HG03469 (cell line): Measurements from ENCODE around the gene FRG2C.
"Not testable (repeated sequence)": the region's sequence is repeated elsewhere in the genome, so short reads cannot be mapped to it uniquely, and the experiment has no call there.

Experiments used
- ATAC-seq: cut with Tn5 transposase; IDR thresholded peaks from one replicate; pipeline ENCODE4 v1.9.1; 2021; ENCODE audit warnings: mild to moderate bottlenecking, moderate library complexity, moderate number of reproducible peaks; ENCODE audit not compliant: unreplicated experiment

The FRG2C gene

DNA sequence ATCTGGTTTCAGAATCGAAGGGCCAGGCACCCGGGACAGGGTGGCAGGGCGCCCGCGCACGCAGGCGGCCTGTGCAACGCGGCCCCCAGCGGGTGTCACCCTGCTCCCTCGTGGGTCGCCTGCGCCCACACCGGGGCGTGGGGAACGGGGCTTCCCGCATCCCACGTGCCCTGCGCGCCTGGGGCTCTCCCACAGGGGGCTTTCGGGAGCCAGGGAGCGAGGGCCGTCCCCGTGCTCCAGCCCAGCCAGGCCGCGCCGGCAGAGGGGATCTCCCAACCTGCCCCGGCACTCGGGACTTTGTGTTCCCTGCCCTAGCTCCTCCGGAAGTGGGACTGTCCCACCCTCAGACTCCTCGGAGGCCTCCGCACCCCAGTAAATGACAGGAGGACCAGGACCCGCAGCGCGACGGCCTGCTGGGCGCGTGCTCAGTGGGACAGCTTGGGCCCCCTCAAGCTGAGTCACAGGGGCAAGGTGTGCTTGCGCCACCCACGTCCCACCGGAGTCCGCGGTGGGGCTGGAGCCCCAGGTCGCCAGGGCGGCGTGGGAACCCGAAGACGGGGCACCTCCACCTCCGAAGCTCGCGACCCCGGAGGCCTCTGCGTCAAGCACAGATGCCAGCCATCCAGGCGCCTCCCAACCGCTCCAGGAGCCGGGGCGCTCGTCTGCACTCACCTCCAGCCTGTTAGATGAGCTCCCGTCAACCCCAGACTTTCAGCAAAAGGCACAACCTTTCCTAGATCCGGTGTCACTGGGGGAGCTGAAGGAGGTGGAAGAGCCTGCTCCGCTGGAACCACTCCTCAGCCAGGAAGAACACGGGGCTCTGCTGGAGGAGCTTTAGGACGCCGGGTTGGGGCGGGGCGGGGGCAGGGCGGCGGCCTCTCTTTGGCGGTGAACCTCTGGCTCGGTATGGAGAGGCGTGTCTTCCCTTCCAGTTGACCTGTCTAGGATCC, 5.5 kb downstream of the FRG2C start:
- not testable (repeated sequence) for ATAC-seq

DNA sequence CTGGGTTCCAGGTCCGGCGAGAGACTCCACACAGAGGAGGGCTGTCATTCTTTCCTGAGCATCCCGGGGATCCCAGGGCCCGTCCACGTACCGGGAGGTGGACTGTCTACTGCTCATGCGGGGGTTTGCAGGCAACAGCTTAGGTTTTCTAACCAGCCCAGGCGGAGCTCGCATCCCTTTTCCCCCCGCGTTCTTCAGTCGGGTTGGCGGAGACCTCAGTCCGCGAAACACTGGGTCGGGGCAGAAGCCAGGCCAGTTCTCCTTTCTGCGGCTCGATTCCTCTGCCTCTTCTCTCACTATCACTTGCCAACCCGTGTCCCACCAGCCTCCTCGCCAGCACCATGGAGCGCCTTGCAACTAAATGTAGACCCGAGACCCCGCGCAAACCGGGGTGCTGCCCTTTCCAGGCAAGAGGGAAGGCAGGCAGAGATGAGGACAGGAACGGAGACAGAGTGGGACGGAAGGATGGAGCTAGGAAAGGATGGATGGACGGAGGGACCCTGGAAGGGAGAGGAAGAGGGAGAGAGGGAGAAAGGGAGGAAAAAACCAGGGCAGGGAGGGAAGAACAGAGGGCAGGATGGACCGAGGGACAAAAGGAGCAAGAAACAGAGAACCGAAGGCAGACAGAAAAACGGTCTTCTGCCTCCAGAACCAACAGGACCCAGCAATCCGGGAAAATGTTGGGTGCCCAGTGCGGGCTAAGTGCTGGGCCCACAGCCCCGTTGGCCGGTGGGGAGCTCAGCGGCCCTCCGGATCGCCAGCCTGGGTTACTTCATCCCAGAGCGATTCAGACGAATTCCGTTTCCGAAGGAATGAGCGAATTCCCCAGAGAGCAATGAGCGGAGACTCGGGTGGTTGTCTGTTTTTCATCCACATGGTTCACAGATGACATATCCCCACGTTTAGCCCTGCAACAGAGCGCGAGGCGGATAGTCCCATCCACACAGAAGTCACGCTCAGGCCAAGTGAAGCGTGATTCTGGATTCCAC, 6.5 kb downstream of the FRG2C start:
- ATAC-seq = not testable (repeated sequence)

DNA sequence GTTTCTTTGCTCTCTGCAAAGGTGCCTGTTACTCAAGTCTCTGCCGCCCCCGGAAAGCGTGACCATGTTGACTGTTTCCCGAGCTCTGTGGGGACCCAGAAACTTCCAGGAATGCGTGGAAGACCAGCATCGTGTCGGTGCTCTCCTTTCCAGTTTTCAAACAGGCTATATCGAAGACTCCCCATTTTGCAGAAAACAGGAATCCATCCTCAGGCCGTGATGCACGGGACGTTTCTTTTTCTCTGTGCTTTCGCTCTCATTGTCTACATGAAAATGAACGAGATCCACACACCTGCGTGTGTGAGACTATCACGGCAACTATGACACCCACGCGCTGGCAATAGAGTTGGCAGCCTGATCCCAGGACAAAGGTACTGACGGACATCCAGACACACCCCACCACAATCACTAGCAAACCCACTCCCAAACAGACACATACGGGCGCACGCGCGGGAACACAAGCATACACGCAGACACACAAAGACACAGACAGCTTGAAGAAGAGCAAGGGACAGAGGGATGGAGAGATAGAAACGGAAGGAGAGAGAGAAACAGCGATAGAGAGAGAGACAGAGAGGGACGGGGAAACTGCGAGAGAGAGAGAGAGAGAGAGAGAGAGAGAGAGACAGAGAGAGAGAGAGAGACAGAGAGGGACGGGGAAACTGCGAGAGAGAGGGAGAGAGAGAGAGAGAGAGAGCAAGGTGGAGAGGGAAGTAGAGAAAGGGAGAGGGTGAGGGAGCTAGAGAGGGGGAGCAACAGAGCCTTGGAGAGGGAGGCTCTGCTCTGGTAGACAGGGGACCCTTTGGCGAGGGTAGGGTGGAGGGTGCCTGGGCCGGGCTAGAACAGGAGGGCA, 7.4 kb downstream of the FRG2C start:
- ATAC-seq = not testable (repeated sequence)

DNA sequence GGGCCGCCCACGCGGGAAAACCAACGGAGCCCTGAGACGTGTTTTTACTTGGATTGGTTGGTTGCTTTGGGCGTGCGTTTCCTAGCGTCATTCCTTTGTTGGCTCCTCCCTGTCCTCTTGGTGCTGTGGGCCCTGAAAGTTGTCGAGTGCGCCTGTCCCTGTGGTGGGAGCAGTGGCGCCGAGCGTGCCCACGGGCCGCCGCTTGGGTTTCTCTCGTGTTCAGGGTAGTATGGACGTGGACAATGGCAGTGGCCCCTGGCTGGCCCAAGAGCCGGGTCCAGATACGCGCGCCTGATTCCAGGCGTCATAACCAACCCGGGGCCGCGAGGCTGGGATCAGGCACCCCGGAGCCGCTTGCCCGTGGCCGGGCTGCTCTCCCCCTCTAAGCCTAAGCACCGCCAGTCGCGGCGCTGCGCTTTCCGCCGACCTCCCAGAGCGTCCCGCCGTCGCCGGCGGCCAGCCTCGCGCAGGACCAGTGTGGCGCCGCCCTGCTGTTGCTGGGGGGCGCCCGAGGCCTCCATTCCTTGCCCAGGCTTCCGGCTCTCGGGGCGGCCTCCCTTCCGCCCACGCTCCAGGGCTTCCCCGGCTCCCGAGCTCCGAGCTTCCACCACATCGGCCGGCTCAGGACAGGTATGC, 8.1 kb downstream of the FRG2C start:
- not testable (repeated sequence) for ATAC-seq

DNA sequence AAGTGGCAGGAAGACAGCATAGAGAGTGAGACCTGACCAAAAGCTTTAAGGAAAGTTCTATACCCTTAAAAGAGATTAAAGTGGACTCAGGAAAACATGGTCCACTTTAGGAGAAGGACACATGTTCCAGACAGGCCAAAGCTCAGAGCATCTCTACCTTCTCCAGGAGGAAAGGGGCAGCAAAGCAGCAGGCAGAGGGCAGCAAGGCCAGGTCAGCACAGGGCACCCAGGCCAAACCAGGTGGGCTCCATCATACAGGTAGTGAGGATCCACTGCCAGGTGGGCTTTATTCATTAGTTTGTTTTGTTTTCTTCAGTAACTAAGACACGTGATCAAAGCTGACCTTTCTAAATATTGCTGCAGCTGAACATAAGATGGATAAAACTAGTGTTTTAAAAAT, 19.8 kb downstream of the FRG2C start:
- ATAC-seq = not testable (repeated sequence)

DNA sequence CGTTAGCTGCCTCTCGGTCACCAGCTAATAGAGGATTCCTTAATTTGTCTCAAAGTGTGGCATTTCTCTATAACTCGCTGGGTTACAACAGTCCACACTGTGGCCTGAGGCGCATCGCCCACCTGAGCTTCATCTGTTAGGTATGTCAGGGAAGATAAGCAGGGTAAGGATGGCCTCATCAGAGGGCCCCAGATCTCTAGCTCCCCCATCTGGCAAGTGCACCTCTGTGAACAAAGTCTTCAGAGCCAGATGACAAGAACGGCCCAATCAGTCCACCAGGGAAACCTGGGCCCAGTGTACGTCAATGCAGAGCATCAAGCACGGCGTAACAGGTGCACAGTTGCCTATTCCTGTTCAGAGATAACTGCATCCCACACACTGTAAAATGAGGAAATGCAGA, 23.2 kb downstream of the FRG2C start:
- no peak for ATAC-seq

DNA sequence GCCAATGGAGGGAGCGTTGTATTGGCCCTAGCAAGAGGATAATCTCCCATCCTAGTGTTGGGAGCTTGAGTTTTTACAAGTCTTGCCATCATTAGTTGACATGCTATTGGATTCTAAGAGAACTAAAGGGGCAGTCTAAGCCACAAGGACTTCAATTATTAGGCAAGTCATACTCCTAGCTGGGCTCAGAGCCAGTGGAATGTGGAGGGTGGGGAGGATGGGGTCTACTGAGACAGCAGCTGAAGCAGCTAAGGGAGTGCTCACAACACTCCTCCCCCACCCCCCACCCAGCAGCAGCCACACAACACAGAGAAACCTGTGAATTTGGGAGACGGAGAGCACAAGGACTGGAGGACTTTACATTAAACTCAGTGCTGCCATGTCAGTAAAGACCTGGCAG, 27.9 kb downstream of the FRG2C start:
- ATAC-seq = no peak
